GM21786 (cell line): ENCODE data around the gene SUFU.

ENCODE experiments used
- ATAC-seq: cut with Tn5 transposase; IDR thresholded peaks from one replicate; pipeline ENCODE4 v1.9.1; 2021; ENCODE audit not compliant: unreplicated experiment

The SUFU gene

DNA sequence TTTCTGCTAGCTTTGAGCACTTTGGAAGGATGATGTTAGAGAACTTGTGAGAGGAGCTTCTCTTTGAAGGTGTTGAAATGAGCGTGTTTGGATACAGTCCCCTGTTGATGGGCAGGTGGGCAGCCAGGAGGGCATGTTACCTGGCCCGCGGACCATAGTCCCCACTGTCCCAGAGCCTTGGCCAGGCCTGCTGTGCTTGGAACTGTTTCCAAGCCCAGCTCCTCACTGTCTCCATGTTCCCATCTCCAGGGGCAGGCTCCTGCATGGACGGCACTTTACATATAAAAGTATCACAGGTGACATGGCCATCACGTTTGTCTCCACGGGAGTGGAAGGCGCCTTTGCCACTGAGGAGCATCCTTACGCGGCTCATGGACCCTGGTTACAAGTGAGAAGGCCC lies 113.3 kb downstream of the SUFU start:
- no peak for ATAC-seq

DNA sequence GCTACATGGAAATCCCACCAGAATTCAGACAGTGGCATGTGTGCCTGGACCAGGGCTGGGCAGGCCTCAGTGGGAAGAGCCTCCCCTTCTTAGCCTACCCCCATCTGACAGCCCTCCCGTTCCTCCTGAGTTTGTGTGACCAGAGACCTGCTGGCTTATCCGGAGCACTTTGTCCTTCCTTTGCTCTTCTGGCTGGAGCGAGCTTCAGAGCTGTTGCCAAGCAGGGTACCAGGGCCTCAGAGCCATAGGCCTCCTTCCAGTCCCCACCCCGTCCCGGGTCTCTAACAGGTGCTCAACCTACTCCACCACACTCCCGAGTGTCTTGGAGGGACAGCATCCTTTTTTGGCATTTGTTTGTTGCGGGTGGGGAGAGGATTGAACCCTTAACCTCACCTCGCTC lies 114.0 kb downstream of the SUFU start:
- no peak for ATAC-seq

DNA sequence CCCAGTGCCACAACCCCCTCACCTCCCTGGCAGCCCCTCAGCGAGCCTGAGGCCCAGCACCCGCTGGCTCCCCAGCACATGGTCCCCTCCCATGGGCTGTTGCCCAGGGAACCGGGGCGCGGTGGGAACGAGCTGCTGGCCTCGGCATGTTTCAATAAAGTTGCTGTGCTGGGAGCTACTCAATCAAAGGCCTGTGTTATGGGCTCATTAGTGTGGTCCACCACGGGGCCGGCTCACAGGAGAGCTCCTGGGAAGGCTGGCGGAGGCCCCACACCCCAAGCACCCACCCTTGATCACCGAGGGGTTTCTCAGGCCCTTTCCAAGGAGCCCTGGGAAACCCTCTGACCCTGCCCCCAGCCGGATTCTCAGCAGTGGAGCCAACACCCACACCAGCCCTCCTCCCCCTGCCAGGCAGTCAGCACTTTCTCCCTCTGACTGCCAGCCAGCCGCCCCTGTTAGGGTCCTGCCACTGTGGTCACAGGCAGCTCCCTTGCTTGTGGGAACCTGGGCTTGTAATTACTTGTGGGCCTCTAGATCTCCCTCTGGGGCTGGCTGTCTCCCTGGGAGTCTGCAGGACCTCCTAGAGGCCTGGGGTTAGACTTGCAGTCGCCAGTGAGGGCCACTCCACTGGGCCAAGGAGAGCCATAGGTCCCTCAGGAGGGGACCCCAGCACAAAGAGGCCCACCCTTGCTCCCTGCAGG lies 115.7 kb downstream of the SUFU start:
- ATAC-seq: no peak

DNA sequence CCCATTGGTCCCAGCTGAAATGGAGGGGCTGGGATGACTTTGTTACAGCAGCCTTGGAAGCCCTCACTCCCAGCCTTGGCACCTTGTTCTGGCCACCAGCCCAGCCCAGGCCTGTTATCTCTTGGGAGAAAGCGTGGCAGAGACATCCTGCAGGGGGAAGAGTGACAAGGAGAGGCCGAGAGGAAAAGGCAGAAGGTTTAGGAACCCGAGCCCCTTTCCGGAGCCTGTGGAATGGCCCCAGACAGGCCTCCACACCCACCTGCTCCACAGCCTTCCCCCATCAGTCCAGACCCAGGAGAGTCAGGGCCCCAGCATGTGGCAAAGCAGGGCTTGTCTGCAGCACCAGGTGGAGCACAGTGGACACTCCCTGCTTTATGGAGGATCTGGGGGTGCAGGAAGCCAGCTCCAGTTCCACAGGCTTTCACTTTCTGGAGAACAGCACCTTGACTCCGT lies 116.4 kb downstream of the SUFU start:
- no peak for ATAC-seq

DNA sequence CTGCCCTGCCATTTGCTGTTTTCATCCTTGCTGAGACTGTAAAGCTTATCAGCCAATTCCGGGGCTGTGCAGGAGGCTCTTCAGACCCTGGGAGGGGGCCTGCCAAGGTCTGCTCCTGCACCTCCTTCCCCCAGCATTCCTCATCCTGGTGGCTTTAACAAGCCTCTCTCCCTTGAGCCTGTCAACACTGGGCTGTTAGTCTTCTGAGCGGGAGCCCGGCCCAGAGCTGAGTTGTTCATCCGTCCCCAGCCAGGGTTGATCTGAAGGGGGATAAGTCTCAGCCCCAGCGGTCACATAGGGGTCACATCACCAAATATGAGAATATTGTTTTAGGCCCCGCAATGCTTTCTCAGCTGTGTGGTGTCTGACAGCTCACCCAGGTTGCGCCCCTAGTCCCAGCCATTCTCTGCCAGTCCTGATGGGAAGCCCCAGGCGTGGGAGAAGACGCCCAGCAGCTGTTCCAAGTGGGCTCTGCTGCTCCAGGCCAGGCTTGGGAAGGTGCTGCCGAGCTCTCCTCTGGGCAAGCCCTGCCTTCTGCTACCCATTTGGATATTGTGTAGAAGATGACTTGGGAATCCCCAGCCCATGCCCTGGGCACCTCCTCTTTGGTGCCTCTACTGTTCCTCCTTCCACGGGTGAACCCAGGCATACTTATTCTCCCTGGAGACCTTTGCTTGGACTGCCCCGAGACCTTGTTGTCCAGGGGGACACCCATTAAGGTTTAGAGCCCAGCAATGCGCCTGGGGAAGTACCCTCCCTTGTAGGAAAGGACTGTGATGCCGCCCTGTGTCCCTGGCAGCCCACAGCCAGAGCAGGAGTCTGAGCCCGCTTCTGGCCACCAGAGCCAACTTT lies 117.0 kb downstream of the SUFU start:
- no peak for ATAC-seq

DNA sequence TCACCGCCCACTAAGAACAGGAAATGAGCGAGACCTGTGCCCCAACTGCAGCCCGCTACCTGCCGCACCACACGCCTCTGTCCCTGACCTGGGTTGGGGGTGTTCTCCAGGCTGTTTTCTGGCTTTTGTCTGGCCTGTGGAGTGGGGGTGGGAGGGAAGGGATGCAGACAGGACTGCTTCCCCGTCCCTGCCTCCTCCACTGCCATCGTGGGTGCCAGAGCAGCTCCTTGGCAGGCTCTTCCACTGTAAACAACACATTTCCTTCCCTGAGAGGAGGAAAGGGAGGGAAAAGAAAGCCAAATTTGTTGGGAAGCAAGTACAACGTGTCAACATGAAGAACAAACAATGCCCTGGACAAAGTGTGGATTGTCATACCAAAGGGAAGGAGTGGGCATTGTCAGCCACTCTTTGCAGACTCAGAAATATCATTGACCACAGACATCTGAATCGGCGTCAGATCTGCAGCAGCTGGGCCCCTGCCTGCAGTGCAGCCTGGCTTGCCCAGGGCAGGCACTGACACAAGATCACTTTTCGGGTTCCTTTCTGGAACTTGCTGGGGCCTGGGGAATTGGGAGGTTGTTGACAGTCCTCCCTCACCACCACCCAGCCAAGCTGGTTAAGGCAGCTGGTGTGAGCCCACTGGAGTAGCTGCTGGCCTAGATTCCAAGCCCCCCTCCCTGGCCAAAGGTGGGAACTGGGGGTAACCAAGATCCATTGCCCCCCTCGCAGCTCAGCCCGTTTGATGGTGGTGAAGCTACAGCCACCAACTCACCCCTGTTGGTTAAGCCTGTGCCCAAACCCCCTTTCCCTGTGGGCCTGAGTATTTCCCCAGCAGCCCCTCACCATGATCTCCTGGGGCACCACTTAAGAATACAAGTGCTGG lies 117.9 kb downstream of the SUFU start:
- ATAC-seq: no peak

DNA sequence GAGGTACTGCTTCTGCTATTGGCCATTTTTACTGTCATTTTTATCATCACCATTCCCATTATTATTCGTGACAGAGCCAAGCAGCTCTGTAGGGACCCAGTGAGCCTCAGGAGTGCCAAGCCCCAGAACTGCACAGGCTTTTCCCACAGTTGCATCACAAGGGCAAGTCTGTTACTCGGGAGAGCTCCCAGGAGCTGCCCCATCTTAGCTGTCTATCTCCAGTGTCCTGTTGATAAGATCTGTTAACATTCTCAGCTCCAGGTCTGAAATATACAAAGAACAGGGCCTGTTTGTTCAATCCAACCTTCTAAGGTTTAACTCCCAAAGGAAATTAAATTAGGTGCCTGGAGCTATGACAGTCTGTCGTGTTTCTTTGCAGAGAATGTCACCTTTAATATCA lies 120.3 kb downstream of the SUFU start:
- no peak for ATAC-seq

DNA sequence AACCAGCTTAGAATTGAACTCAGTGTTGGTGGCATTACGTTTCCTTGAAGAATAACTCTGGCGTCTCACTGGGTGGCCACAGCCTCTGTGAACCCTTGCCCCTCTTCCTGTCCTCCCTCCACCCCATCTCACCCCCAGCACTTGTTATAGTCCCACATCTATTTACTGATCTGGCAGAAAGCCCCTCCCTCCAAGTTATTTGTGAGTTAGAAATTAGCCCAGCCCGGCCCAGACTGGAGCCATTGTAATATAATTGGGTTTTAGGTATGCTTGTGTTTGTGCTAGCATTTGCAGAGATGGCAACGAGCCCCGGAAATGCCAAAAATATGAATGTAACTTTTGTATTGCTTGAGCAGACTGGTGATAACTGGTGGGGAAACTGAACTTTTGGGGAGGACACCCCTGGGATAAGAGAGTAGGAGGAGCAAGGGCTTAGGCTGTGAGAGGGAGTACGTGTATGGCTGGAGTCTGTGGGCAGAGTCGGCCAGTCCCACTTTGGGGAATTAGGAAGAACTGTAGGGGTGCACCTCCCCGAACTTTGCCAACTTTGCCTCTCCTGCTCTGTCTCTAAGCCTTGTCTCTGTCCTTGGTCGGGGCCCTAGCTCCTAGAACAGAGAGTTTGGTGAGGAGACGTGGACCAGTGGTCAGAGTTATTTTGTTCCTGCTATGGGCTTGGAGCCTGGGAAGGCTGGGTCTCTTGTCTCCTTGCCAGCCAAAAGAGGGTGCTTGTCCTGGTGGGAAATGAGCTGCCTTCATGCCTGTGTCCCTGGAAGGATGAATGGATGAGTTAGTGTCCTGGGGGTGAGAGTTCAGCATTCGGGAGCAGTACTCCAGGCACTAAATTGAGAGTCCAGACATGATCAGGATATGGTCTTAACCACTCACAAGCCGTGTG lies 121.2 kb downstream of the SUFU start:
- ATAC-seq: no peak

DNA sequence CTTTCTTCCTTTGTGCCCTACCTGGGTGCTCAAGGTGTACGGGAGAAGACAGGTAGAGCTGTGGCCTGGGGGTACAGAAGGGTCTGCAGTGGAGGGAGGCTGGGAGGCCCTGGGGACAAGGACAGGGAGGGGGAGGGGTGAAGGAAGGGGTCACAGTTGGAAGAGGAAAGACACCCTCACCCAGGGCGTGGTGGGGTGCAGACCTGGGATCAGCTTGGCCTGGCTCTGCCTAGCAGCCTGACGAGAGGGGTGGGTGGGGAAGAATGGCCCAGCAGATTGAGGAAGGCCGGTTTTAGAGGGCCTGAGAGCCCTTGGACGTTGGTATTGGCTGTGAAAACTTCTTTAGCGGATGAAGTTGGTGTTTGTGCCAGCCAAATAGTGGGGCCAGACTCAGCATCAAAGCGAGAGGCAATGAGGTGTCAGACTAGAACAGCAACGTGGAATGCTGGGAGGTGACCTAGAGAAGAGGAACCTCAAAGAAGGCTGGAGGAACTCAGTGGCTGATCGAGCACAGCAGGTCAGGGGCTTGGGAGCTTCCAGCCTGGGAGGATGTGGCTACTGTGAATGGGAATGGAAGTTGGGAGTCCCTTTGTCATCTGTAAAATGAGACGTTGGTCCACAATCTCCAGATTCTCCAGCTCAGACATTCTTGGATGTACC lies 122.4 kb downstream of the SUFU start:
- ATAC-seq: no peak

DNA sequence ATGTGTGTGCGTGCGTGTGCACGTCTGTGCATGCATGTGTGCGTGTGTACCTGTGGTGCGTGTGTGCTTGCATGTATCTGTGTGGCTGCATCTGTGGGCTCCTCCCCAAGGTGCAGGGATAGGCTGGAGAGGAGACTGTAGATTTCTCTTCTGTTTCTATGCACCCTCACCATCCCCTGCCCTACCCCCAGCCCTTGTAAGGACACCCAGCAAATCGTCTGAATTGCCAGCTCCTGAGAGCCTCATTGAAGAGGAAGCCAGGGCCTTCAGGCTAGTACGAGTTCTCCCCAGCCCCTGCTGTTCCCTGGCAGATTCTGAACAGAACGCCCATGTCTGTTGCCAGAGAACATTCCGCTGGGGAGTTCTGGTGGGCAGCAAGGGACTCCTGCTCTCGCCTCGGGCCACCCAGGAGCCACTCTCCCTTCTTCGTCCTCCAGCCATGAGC lies 123.5 kb downstream of the SUFU start:
- ATAC-seq: no peak

DNA sequence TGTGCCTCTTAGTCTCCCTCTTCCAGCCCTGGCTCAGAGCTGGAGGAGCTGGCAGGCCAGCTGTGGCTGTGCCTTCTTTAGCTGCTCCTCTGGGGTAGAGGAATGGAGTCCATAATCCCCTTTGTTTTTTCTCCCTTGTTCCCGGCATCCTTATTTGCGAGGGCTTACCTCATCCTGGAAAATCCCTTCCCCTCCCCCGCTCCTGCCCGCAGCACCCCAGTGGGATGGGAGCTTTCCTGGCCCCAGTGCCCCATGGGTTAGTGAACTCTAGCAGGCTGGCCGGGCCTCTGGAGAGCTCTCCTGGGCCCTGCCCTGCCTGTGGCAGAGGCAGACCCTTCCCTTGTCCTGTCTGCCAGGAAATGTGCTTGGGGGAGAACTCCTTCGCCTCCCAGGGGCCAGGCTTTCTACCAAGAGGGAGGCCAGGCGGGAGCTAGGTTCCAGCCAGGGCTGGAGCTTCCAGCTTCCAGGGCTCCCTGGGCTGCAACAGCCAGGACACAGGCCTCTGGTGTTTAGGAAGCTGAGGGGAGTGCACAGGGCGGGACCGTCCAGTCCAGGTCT lies 124.0 kb downstream of the SUFU start:
- ATAC-seq: no peak

DNA sequence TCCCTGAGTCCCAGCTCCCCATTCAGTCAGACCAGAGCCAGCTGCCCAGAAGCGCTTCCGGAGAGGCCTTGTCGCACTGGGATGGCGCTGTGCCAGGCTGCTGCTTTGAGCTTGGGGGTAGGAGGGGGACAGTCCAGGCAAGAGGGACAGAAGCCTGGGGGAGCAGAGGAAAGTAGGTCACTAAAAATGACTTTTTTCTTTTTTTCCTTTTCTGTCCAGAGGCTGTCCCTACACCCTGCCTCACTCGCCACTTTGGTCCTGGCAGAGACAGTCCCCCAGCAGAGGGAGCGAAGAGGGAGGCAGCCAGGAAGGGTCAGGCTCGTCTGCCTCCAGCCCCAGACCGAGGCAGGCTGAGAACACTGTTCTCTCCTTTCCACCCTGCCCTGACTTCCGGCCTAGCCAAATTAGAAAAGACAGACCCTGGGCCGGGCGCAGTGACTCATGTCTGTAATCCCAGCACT lies 124.7 kb downstream of the SUFU start:
- no peak for ATAC-seq

DNA sequence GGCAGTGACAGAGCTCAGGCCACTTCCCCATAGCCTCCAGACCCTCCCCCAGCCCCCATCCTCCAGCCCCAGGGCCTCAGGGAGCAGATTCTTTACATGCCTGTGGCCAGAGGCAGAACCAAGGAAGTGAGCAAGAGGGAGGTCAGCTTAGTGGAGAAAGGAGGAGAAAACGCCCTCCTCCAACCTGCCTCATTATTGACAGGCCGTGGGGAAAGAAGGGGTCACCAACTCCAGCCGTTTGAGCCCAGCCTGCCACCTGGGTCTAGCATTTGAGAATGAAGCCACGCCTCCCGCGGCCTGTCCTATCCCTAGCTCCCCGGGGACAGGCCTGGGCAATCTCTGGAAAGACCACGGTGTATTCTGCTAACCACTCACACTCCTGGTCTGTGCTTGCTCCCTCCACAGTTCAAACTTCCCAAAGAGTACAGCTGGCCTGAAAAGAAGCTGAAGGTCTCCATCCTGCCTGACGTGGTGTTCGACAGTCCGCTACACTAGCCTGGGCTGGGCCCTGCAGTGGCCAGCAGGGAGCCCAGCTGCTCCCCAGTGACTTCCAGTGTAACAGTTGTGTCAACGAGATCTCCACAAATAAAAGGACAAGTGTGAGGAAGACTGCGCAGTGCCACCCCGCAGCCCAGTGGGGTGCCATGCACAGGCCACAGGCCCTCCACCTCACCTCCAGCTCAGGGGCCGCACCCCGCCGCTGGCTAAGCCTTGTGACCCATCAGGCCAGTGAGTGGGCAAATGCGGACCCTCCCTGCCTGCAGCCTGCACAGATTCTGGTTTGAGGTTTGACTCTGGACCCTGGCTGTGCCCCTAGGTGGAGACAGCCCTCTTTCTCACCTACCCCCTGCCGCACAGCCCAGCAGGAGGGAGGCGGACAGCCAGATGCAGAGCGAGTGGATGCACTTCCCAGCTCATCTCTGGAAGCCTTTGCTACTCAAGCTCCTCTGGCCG lies 126.2 kb downstream of the SUFU start:
- no peak for ATAC-seq

DNA sequence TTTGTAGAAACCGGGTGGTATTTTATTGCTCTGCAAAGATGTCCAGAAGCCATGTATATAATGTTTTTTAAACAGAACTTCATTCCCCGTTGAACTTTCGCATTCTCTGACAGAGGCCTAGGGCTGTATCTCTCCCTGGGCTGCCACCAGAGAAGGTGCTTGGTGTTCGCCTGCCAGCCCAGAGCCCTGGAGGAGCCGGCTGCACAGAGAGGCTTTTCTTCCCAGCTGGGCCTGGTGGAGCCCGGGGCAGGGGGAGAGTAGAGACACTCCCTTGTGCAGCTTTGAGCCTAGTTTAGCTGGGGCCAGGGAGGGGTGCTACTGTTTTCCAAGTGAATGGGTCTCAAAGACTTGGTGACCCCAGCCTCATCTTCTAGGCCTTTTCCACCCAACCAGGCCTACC lies 126.9 kb downstream of the SUFU start:
- no peak for ATAC-seq

DNA sequence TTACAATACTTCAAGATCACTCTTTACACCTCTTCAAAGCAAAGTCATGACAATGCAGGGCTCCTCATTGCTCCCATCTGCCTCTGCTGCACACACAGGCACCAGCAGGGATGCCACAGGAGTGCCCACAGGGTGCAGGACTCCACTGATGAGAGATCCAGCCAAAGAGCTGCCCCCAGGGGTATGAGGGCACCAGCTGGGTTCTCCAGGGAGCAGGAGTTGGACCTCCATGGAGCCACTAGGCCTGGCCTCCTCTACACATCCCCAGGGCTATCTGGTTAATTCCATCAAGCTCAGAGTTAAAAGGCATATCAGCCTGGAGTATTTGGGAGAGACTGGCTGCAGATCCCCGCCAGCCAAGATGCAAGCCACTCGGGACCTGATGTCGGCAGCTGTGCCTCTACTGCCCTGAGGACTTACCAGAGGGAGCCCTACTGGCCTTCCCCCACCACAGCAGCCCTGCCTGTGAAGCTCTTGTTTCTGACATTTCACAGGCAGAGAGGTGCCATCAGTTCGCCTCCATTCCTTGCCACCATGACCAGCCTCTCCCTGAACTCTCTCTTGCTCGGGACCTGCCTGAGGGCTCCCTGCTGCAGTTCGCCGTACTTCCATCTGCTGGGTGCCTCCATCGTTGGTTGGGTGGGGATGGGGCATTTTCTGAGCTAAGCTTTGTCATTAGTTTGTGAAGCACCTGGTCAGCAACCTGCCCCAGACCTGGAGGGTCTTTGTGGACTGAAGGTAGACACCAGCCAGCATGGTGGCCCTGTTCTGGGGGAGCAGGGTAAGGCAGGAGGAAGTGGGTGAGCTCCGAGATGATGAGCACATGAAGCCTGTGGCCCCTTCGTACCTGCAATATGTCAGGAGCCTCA lies 128.0 kb downstream of the SUFU start:
- no peak for ATAC-seq

DNA sequence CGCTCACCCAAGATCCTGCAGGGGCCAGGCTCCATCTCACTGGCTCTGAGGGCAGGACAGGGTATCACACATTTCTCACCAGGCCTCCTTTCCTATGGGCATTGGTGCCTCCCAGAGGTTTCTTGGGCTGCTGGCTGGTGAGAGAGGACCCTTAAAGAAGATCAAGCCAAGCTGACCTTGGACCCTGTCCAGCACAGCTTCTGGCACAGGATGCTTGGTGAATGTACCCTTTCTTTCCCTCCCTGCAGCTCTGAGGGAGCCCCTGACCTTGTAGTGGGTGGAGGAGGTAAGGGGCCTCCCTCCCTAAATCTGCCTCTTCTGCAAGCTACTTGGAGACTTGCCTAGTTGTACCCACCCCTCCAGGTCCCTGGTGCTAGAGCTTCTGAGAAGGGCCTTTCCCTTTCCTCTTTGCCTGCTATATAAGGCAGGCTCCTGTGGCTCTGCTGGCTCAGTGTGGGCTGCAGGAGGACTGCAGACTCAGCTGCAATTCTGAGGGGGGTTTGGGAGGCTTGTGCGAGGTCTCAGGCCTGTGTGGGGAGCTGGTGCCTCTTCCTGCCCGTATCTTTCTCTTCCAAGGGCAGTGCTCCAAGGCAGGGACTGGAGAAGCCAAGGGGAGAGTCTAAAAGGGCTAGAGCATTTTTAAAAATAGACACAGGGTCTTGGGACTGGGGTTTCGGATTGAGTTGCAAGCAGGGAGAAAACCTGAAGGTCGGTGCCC lies 128.8 kb downstream of the SUFU start:
- ATAC-seq: no peak

DNA sequence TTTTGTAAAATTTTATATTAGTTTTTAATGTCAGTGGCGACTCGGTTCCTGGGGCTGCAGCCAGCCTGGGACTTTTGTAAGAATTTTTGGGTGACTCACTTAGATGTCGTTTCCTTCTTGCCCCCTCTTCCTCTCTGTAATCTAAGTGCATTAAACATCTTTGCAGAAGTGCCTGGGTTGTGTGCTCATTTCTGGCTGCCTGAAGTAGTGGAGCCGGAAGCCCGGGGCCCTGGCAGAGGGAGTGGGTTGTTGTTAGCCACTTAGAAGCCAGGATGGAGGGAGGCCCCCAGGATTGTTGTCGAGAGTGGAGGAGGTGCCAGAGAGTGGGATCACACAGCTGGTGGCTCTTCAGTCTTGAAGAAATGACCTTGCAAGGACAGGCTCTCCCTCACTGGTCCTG lies 129.5 kb downstream of the SUFU start:
- no peak for ATAC-seq
